SK-N-SH (cell line): ENCODE measurements around the gene MILR1. TPM values are rescaled to one million over a fixed set of nuclear protein-coding genes. Genes with fewer than 3 reads are reported as not detected.

Source experiments
- CTCF ChIA-PET: fragments of 300-600, 350-600 bp; formaldehyde crosslinking; extraction: SDS; loops from one replicate; lab custom pipeline; 2021; lab: Yijun Ruan, JAX
- POLR2A ChIA-PET: fragments of 350-600 bp; sonication (Branson Sonifier 250); formaldehyde crosslinking; extraction: SDS; loops from one replicate; lab custom pipeline; 2020; ENCODE audit warnings: antibody characterized with exemption, inconsistent platforms; lab: Yijun Ruan, JAX
- DNase-seq: peaks from one replicate; pipeline ENCODE4 v3.0.0; 2012
- H2AFZ ChIP-seq: fragments of 200-600 bp; sonication (generic); 2 replicates; pipeline ENCODE4 v1.8.1; 2016; ENCODE audit warnings: antibody characterized with exemption, mild to moderate bottlenecking, low read depth
- H3F3A ChIP-seq: fragments of 200-600 bp; sonication (generic); replicated peaks from 2 replicates; pipeline ENCODE3; 2016; ENCODE audit warnings: antibody characterized with exemption, mild to moderate bottlenecking; ENCODE audit not compliant: insufficient read depth
- H3K27ac ChIP-seq, 2 experiments: fragments of 200-500 bp in 1 of 2; fragments of 200-600 bp in 1 of 2; sonication (Bioruptor generic) in 1 of 2; sonication (generic), shearing (Covaris generic) in 1 of 2; 2 replicates each; pipeline versions ENCODE4 v1.5.1 to v1.6.1; 2014 to 2016; ENCODE audit warnings: low read depth in 2 of 2, inconsistent platforms in 1 of 2, low read length in 1 of 2, mild to moderate bottlenecking in 1 of 2, mixed read lengths in 1 of 2
- H3K27me3 ChIP-seq: fragments of 200-600 bp; sonication (generic), shearing (Covaris generic); 2 replicates; pipeline ENCODE4 v1.6.1; 2016; ENCODE audit warnings: mixed run types; ENCODE audit not compliant: insufficient read depth
- H3K36me3 ChIP-seq, 2 experiments: fragments of 200-500 bp in 1 of 2; fragments of 200-600 bp in 1 of 2; sonication (Bioruptor generic) in 1 of 2; sonication (generic) in 1 of 2; replicated peaks in 1 of 2; 2 replicates each; pipeline versions ENCODE3 to v1.5.1; 2014 to 2016; ENCODE audit warnings: low read length in 1 of 2, mild to moderate bottlenecking in 1 of 2; ENCODE audit not compliant: insufficient read depth in 2 of 2, control insufficient read depth in 1 of 2
- H3K4me1 ChIP-seq, 2 experiments: fragments of 200-500 bp in 1 of 2; fragments of 200-600 bp in 1 of 2; sonication (Bioruptor generic) in 1 of 2; sonication (generic), shearing (Covaris generic) in 1 of 2; 2 replicates each; pipeline versions ENCODE4 v1.5.1 to v1.6.1; 2014 to 2016; ENCODE audit warnings: low read depth in 1 of 2, low read length in 1 of 2, mixed run types in 1 of 2; ENCODE audit not compliant: insufficient read depth in 2 of 2, control insufficient read depth in 1 of 2
- H3K4me2 ChIP-seq: fragments of 200-600 bp; sonication (generic), shearing (Covaris generic); 2 replicates; pipeline ENCODE4 v1.6.1; 2017; ENCODE audit warnings: mixed run types
- H3K4me3 ChIP-seq, 2 experiments: fragments of 200-500 bp in 1 of 2; fragments of 200-600 bp in 1 of 2; sonication (Bioruptor generic) in 1 of 2; sonication (generic), shearing (Covaris generic) in 1 of 2; 2 replicates each; pipeline versions ENCODE4 v1.5.1 to v1.8.1; 2014 to 2016; ENCODE audit warnings: low read depth in 2 of 2, inconsistent platforms in 1 of 2, low read length in 1 of 2, mild to moderate bottlenecking in 1 of 2, mixed read lengths in 1 of 2, moderate library complexity in 1 of 2
- H3K79me2 ChIP-seq: fragments of 200-600 bp; sonication (generic); 2 replicates; pipeline ENCODE4 v1.8.1; 2017; ENCODE audit warnings: mild to moderate bottlenecking; ENCODE audit not compliant: insufficient read depth
- H3K9ac ChIP-seq: fragments of 200-600 bp; sonication (generic); 2 replicates; pipeline ENCODE4 v1.6.1; 2017; ENCODE audit warnings: mixed run types
- H3K9me2 ChIP-seq: fragments of 200-600 bp; sonication (generic); 2 replicates; pipeline ENCODE4 v1.6.1; 2017; ENCODE audit warnings: mixed run types
- H3K9me3 ChIP-seq: fragments of 200-600 bp; sonication (generic); 2 replicates; pipeline ENCODE4 v1.6.1; 2017; ENCODE audit warnings: mixed run types, mild to moderate bottlenecking, moderate library complexity
- H4K20me1 ChIP-seq: fragments of 200-600 bp; sonication (generic); 2 replicates; pipeline ENCODE4 v1.6.1; 2017; ENCODE audit warnings: mild to moderate bottlenecking, mixed run types; ENCODE audit not compliant: insufficient read depth
- ELF1 ChIP-seq: IDR thresholded peaks from 2 replicates; pipeline ENCODE4 v1.4.0; 2012
- GATA2 ChIP-seq: sonication (generic); formaldehyde crosslinking; IDR thresholded peaks from 2 replicates; pipeline ENCODE4 v1.5.0; 2020; ENCODE audit warnings: mild to moderate bottlenecking, missing genetic modification reagents
- MXI1 ChIP-seq: IDR thresholded peaks from 2 replicates; pipeline ENCODE4 v1.6.1; 2012; ENCODE audit warnings: mild to moderate bottlenecking, low read depth, low read length, improper control_type of control experiment
- POLR2AphosphoS5 ChIP-seq: IDR thresholded peaks from 2 replicates; pipeline ENCODE4 v1.6.1; 2012; ENCODE audit warnings: low read depth, low read length
- RCOR1 ChIP-seq: fragments of 150-350 bp; IDR thresholded peaks from 2 replicates; pipeline ENCODE4 v1.6.1; 2017; ENCODE audit warnings: antibody characterized with exemption, low read length
- TAF1 ChIP-seq: IDR thresholded peaks from 2 replicates; pipeline ENCODE4 v1.6.1; 2012; ENCODE audit warnings: low read depth, mild to moderate bottlenecking, low read length, moderate library complexity, borderline replicate concordance
- TCF12 ChIP-seq: IDR thresholded peaks from 2 replicates; pipeline ENCODE4 v1.4.0; 2012
- TEAD4 ChIP-seq: IDR thresholded peaks from 2 replicates; pipeline ENCODE4 v1.4.0; 2012; ENCODE audit warnings: mild to moderate bottlenecking, borderline replicate concordance; ENCODE audit not compliant: insufficient read depth
- polyA plus RNA-seq, 3 experiments: library from polyadenylated mRNA; depleted of rRNA; stranded (reverse); fragments of >200 nt; gene quantifications; 2 replicates each; pipeline ENCODE4 v1.2.3, GENCODE V29; 2012
- TF ChIP-seq, protein P1 (sequence below): IDR thresholded peaks from 2 replicates; pipeline ENCODE4; 2012
- TF ChIP-seq, protein P2 (sequence below): IDR thresholded peaks from 2 replicates; pipeline ENCODE4 v1.6.1; 2012; ENCODE audit warnings: mild to moderate bottlenecking, low read depth, low read length, moderate library complexity
- TF ChIP-seq, protein P3 (sequence below): fragments of 150-350 bp; IDR thresholded peaks from 2 replicates; pipeline ENCODE4 v1.6.1; 2017; ENCODE audit warnings: antibody characterized with exemption, low read length, low read depth, borderline replicate concordance
- TF ChIP-seq, protein P4 (sequence below): fragments of 200-600 bp; sonication (generic); IDR thresholded peaks from 2 replicates; pipeline ENCODE4 v1.6.1; 2017; ENCODE audit warnings: antibody characterized with exemption, mild to moderate bottlenecking, moderate library complexity

Gene MILR1
- polyA plus RNA-seq, 1 of the 3 experiments (the other 2 are of a cell fraction), result 4.9 TPM

DNA sequence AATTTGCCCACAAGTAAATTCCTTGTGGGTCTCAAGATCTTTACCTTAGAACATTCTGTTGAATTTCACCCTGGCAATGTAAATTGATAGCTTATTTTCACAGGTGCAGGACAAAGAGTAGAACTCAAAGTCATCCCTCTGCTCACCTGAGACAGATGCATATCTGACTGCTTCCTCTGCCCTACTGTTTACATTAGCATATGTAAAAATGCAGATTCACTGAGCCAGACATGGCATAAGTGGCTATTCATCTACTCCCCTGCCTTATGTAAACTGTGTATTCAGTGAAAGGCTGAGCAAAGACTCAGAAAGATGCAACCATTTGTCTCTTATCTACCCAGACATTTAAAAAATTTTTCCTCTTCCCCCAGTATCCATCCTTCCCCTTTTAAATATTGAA, 22.3 kb upstream of the MILR1 start:
- peaks cover 0 to 8% of the 10 kb centered on the region in 2 experiments; a peak in 1 of 4 replicates for H3K4me1 ChIP-seq
- no peak overlapping the region for H2AFZ ChIP-seq
- H3F3A ChIP-seq, result no peaks in the 10 kb centered on the region
- DNase-seq, result no peak
- no peaks in the 10 kb centered on the region for H3K27me3 ChIP-seq
- no peak overlapping the region for H3K4me3 ChIP-seq
- H3K9me2 ChIP-seq, result no peaks in the 10 kb centered on the region
- no peak overlapping the region for H3K4me2 ChIP-seq
- no peaks in the 10 kb centered on the region for H3K36me3 ChIP-seq
- POLR2A ChIA-PET, result no interaction called here
- no peak overlapping the region for H3K9ac ChIP-seq
- H3K79me2 ChIP-seq, result no peaks in the 10 kb centered on the region
- TF ChIP-seq GATA2 (CRISPR knock-in tag) (no peak), RCOR1 (no peak), TAF1 (no peak), TEAD4 (no peak), POLR2AphosphoS5 (no peak), MXI1 (no peak), ELF1 (no peak), TCF12 (no peak)
- TF ChIP-seq, protein P1, sequence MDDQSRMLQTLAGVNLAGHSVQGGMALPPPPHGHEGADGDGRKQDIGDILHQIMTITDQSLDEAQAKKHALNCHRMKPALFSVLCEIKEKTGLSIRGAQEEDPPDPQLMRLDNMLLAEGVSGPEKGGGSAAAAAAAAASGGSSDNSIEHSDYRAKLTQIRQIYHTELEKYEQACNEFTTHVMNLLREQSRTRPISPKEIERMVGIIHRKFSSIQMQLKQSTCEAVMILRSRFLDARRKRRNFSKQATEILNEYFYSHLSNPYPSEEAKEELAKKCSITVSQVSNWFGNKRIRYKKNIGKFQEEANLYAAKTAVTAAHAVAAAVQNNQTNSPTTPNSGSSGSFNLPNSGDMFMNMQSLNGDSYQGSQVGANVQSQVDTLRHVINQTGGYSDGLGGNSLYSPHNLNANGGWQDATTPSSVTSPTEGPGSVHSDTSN, result no peak
- TF ChIP-seq, protein P2, sequence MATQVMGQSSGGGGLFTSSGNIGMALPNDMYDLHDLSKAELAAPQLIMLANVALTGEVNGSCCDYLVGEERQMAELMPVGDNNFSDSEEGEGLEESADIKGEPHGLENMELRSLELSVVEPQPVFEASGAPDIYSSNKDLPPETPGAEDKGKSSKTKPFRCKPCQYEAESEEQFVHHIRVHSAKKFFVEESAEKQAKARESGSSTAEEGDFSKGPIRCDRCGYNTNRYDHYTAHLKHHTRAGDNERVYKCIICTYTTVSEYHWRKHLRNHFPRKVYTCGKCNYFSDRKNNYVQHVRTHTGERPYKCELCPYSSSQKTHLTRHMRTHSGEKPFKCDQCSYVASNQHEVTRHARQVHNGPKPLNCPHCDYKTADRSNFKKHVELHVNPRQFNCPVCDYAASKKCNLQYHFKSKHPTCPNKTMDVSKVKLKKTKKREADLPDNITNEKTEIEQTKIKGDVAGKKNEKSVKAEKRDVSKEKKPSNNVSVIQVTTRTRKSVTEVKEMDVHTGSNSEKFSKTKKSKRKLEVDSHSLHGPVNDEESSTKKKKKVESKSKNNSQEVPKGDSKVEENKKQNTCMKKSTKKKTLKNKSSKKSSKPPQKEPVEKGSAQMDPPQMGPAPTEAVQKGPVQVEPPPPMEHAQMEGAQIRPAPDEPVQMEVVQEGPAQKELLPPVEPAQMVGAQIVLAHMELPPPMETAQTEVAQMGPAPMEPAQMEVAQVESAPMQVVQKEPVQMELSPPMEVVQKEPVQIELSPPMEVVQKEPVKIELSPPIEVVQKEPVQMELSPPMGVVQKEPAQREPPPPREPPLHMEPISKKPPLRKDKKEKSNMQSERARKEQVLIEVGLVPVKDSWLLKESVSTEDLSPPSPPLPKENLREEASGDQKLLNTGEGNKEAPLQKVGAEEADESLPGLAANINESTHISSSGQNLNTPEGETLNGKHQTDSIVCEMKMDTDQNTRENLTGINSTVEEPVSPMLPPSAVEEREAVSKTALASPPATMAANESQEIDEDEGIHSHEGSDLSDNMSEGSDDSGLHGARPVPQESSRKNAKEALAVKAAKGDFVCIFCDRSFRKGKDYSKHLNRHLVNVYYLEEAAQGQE, result no peak
- TF ChIP-seq, protein P3, sequence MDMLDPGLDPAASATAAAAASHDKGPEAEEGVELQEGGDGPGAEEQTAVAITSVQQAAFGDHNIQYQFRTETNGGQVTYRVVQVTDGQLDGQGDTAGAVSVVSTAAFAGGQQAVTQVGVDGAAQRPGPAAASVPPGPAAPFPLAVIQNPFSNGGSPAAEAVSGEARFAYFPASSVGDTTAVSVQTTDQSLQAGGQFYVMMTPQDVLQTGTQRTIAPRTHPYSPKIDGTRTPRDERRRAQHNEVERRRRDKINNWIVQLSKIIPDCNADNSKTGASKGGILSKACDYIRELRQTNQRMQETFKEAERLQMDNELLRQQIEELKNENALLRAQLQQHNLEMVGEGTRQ, result no peak
- TF ChIP-seq, protein P4, sequence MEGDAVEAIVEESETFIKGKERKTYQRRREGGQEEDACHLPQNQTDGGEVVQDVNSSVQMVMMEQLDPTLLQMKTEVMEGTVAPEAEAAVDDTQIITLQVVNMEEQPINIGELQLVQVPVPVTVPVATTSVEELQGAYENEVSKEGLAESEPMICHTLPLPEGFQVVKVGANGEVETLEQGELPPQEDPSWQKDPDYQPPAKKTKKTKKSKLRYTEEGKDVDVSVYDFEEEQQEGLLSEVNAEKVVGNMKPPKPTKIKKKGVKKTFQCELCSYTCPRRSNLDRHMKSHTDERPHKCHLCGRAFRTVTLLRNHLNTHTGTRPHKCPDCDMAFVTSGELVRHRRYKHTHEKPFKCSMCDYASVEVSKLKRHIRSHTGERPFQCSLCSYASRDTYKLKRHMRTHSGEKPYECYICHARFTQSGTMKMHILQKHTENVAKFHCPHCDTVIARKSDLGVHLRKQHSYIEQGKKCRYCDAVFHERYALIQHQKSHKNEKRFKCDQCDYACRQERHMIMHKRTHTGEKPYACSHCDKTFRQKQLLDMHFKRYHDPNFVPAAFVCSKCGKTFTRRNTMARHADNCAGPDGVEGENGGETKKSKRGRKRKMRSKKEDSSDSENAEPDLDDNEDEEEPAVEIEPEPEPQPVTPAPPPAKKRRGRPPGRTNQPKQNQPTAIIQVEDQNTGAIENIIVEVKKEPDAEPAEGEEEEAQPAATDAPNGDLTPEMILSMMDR, result no peak
- H3K27ac ChIP-seq, result no peak overlapping the region
- CTCF ChIA-PET, result interaction anchor here (2.0 to 15.5 kb wide), 2 partner anchors 65 to 114 kb away, joined by 8 to 501 read pairs; no protein-coding TSS in a partner anchor
- H3K9me3 ChIP-seq, result no peaks in the 10 kb centered on the region
- no peaks in the 10 kb centered on the region for H4K20me1 ChIP-seq
